Central memory CD8-positive, alpha-beta T cell (primary cell): ENCODE data around the gene MAP4.
"Not testable (repeated sequence)": the region's sequence is repeated elsewhere in the genome, so short reads cannot be mapped to it uniquely, and the experiment has no call there.

ENCODE experiments used
- ATAC-seq: fragments of 150-1000 bp; cut with Tn5 transposase; replicated peaks from 2 replicates; pipeline ENCODE4 v1.10.0; 2022; ENCODE audit warnings: mild to moderate bottlenecking, moderate FRiP score, moderate number of reproducible peaks; ENCODE audit not compliant: poor library complexity, severe bottlenecking; ENCODE audit errors: extremely low read depth
- DNase-seq, 2 donors: peaks; one replicate each; pipeline ENCODE4 v3.0.0; 2021; ENCODE audit warnings: low spot score in 2 of 2
- H3K27ac Mint-ChIP-seq: one replicate; pipeline ENCODE4 v1.8.0; 2022; ENCODE audit warnings: low read depth, mild to moderate bottlenecking, moderate library complexity, mixed read lengths
- H3K27me3 Mint-ChIP-seq: one replicate; pipeline ENCODE4 v1.8.0; 2022; ENCODE audit warnings: mixed read lengths
- H3K36me3 Mint-ChIP-seq: one replicate; pipeline ENCODE4 v1.8.0; 2022; ENCODE audit warnings: mild to moderate bottlenecking, moderate library complexity, mixed read lengths; ENCODE audit not compliant: insufficient read depth
- H3K4me1 Mint-ChIP-seq: one replicate; pipeline ENCODE4 v1.8.0; 2022; ENCODE audit warnings: mixed read lengths
- H3K4me3 Mint-ChIP-seq: one replicate; pipeline ENCODE4 v1.8.0; 2022; ENCODE audit warnings: mild to moderate bottlenecking, moderate library complexity, mixed read lengths
- H3K9me3 Mint-ChIP-seq: one replicate; pipeline ENCODE4 v1.8.0; 2022; ENCODE audit warnings: mixed read lengths

Gene MAP4

DNA sequence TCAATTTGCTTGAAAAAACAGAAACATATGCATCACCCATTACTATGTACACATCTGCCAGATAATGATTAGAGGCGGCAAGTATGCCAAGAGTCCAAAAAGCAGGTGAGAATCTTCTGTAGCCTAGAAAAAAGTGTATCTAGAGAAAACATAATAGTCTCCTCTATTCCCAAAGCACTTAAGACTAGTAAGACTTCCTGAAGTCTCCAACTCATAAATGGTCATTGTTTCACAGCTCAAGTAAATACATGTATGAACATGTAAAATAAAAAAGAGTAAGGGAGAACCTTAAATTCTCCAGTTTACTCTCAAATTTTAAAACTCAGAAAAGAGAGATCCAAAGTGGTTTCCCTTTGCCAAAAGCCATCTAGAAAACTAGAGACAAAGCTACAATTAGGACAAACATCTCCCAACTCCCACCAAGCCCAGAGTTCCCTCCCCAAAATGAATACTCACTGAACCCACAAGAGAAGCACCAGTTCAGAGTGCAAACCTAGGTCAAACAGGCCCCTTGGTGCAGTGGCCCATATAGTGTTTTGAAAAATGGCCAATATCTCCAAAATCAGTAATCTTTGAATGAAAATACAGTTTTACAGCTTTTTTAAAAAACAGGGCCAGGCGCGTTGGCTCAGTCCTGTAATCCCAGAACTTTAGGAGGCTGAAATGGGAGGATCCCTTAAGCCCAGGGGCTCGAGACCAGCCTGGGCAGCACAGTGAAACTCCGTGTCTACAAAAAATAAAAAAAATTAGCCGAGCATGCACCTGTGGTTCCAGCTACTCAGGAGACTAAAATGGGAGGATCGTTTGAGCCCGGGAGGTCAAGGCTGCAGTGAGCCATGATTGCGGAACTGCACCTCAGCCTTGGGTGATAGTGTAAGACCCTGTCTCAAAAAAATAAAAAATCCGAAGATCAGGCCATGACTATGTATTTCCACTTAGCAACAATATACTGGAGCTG is 11.0 kb upstream of the MAP4 start:
- ATAC-seq (no peak), DNase-seq (no peak)
- peaks cover 18% of the 10 kb centered on the region for H3K4me1 Mint-ChIP-seq
- H3K27ac Mint-ChIP-seq = no peak overlapping the region
- no peak overlapping the region for H3K4me3 Mint-ChIP-seq
- no peaks in the 10 kb centered on the region for H3K9me3 Mint-ChIP-seq
- H3K36me3 Mint-ChIP-seq = peaks cover 1% of the 10 kb centered on the region
- no peaks in the 10 kb centered on the region for H3K27me3 Mint-ChIP-seq

DNA sequence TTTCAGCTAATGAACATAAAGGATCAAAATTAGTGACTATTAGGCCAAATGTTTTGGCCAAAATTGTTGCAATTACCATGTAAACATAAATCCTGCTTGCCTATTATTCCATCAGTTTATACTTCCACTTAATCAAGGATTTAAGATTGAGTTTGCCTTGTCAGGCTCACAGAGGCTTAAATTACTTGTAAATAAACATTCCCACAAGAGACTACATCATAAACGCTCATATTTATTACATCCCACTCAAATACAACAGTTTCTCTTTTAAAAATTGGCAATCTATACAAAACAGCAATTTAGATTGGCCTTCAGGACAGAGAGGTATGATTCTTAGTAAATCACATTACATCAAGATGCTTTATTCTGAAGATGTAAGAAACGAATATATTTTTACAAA is 9.9 kb upstream of the MAP4 start:
- no peak for ATAC-seq
- Mint-ChIP-seq H3K27ac (no peak overlapping the region), H3K27me3 (no peaks in the 10 kb centered on the region), H3K36me3 (peaks cover 3% of the 10 kb centered on the region), H3K4me3 (no peak overlapping the region), H3K9me3 (no peaks in the 10 kb centered on the region), H3K4me1 (peaks cover 18% of the 10 kb centered on the region)
- no peak for DNase-seq

DNA sequence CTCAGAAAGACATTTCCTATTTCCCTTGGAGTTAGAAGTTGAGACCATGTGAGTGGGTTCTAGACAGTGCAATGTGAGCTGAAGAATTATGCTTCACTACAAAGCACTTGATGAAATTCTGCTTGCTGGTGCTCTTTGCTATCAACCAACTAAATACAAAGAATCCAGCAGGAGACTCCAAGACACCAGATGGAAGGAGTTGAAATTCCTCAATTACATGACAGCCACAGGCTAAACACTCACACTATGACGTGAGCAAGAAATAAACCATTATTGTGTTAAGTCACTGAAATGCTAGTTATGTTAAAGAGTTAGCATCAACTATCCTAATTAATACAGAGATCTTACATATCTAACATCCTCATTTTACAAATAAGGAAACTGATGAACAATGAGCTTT is 8.2 kb upstream of the MAP4 start:
- H3K4me3 Mint-ChIP-seq = no peak overlapping the region
- H3K27ac Mint-ChIP-seq = no peak overlapping the region
- peaks cover 3% of the 10 kb centered on the region for H3K36me3 Mint-ChIP-seq
- DNase-seq (no peak), ATAC-seq (no peak)
- H3K9me3 Mint-ChIP-seq = no peaks in the 10 kb centered on the region
- H3K4me1 Mint-ChIP-seq = peaks cover 18% of the 10 kb centered on the region
- no peaks in the 10 kb centered on the region for H3K27me3 Mint-ChIP-seq

DNA sequence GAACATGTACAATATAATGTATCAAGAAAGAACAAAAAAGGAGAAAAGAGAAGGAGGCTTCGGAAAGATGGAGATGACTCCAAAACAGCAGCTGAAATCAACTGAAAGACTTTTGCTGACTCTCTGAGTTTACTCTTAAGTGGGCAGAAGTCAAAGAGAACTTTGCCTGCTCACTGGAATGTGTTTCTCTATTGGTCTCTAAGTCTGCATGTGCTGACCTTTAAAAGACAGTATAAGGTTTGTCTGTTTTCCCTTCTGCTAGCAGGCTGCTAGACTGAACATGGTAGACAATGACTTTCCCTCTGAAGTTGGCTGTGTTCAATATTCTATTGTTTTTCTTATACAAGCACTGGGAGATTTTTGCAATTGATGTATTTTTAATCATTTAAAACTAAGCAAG is 7.2 kb upstream of the MAP4 start:
- peaks cover 18% of the 10 kb centered on the region for H3K4me1 Mint-ChIP-seq
- DNase-seq (no peak), ATAC-seq (no peak)
- peaks cover 3% of the 10 kb centered on the region for H3K36me3 Mint-ChIP-seq
- H3K4me3 Mint-ChIP-seq = no peak overlapping the region
- no peaks in the 10 kb centered on the region for H3K27me3 Mint-ChIP-seq
- H3K27ac Mint-ChIP-seq = no peak overlapping the region
- no peaks in the 10 kb centered on the region for H3K9me3 Mint-ChIP-seq

DNA sequence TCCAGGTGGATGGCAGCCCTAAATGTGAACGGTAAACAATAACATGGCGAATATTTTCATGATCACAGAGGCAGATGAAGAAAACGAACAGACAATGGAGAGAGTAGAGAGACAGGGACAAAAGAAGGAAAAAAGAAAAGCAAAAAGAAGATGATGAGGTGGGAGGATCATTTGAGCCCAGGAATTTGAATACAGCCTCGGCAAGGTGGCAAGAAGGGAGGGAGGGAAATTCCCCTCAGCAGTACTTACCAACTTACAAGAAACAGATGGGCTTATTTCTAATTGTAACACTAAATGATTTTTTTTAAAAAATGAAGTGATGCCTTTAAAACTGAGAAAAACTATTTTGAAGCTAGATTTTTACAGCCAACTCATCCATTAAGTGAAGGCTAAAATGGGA is 6.0 kb upstream of the MAP4 start:
- Mint-ChIP-seq H3K27me3 (no peaks in the 10 kb centered on the region), H3K4me3 (no peak overlapping the region), H3K4me1 (peaks cover 24% of the 10 kb centered on the region), H3K36me3 (peaks cover 5% of the 10 kb centered on the region), H3K9me3 (no peaks in the 10 kb centered on the region), H3K27ac (no peak overlapping the region)
- DNase-seq (no peak), ATAC-seq (no peak)

DNA sequence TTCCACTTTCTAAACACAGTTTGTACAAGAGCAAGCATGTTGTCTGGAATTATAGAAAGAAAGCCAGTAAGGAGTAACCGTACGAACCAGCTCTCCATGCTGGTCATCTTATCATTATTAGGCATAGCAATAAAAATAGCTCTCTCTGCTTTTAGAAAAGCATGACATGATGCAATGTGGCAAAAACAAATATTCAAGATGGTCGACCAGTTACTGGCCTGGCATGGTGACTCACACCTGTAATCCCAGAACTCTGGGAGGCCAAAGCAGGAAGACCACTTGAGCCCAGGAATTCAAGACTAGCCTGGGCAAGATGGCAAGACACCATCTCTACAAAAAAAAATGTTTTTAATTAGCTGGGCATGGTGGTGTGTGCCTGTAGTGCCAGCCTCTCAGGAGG is 2.6 kb upstream of the MAP4 start:
- H3K4me1 Mint-ChIP-seq = peaks cover 45% of the 10 kb centered on the region
- no peaks in the 10 kb centered on the region for H3K9me3 Mint-ChIP-seq
- H3K36me3 Mint-ChIP-seq = peaks cover 4% of the 10 kb centered on the region
- ATAC-seq (no peak), DNase-seq (no peak)
- no peak overlapping the region for H3K4me3 Mint-ChIP-seq
- H3K27me3 Mint-ChIP-seq = no peaks in the 10 kb centered on the region
- no peak overlapping the region for H3K27ac Mint-ChIP-seq

DNA sequence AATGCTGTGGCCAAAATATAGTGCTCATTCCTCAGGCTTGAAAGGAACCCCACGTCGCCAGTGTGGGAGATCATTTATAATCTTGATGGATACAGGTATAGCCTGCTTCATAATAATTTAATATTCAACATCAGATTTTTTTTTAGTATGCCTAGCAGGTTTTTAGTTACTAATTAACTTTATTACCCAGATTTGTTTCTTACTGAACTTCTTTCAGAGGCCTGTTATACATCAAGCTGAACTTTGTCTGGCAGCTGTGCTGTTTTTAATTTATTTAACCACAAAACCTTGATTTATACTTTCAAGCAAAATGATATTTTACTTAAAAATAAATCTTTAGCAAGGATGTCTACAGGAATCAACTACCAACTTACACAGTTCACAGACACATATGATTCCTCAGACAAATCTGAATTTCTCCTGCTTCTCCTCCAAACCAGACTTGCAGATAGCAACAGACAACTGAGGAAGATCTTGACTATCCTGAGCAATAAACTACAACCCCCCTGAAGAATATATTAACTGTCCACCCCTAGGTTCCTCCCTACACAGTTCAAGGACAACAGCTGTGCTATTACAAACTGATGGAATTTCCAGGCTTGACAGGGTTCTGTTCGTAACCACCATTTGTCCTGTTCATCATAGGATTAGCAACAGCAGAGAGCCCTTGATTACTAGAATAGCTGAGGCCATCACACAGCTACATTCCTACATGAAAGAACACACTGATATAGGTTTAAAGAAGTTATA is 610 bp downstream of the MAP4 start:
- peak overlapping the region; percentile 77 for H3K27ac Mint-ChIP-seq
- H3K4me1 Mint-ChIP-seq = peaks cover 42% of the 10 kb centered on the region
- H3K27me3 Mint-ChIP-seq = no peaks in the 10 kb centered on the region
- no peak for DNase-seq
- no peaks in the 10 kb centered on the region for H3K9me3 Mint-ChIP-seq
- no peak for ATAC-seq
- peaks cover 2% of the 10 kb centered on the region for H3K36me3 Mint-ChIP-seq
- H3K4me3 Mint-ChIP-seq = no peak overlapping the region

DNA sequence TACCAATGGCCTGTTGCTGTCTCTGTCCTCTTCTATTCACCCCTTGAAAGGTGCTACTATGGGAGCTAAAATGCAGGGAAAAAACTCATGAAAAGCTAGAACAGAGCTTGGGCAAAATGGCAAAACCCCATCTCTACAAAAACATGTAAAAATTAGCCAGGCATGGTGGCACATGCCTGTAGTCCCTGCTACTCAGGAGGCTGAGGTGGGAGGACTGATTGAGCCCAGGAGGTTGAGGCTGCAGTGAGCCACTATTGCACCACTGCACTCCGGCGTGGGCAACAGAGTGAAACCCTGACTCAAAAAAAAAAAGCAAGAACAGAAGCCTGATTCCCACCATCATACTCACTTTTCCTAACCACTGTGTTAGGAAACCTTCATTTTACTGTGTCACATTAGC is 1.9 kb downstream of the MAP4 start:
- ATAC-seq = no peak
- H3K36me3 Mint-ChIP-seq = peaks cover 2% of the 10 kb centered on the region
- peaks cover 42% of the 10 kb centered on the region for H3K4me1 Mint-ChIP-seq

DNA sequence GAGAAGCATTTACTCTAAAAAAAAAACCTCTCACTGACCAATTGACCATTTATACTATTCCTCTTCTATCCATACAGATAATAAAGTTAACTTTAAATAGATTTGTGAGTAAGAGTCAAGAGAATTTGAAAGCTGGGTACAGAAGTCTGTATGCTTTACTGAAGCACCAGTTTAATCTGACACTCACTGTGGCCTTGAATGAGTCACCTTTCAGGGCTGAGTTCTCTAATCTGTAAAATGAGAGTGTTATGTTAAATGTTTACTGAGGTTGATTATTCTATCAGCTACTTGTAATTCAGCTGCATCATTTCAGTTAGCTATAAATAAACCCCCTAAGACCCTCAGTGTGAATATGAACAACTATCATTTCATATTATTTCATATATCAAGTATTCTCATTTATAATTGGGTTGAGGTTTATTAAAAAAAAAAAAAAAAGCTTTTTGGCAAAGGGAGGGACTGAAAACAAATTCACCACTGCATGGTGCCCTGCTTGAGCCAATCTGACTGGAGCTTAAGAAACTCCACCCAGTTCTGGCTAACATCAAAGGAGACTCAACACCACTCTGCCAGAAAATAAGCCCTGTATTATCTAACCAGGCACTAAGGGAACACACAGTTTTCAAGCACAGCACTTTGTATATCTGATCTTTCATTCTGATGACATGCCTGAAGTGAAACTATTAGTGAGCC is 2.8 kb downstream of the MAP4 start:
- Mint-ChIP-seq H3K9me3 (no peaks in the 10 kb centered on the region), H3K27ac (peak overlapping the region; percentile 49), H3K4me1 (peaks cover 42% of the 10 kb centered on the region), H3K27me3 (no peaks in the 10 kb centered on the region), H3K4me3 (no peak overlapping the region), H3K36me3 (peaks cover 4% of the 10 kb centered on the region)
- DNase-seq (no peak), ATAC-seq (peak; percentile 62)

More for the DNA sequence above, 1.9 kb downstream of the MAP4 start:
- Mint-ChIP-seq H3K27me3 (no peaks in the 10 kb centered on the region), H3K27ac (peak overlapping the region; percentile 49), H3K9me3 (no peaks in the 10 kb centered on the region), H3K4me3 (no peak overlapping the region)
- no peak for DNase-seq

DNA sequence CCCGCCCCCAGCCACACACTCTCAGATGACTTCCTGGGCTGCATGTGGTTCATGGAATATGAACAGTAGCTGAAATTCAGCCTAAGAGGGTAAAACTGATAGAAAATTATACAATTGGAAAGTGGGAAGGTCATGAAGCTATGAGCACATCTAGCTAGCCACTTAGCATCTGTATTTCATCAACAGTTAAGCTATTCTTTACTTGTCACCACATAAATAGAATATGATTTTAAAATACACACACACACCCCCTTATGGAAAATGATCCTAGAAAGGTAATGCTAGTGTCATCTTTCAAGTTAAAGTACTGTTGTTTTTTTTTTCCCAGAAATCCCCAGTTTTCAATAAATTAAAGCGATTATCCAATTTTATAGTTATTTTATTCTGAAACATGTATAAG is 3.6 kb downstream of the MAP4 start:
- no peaks in the 10 kb centered on the region for H3K27me3 Mint-ChIP-seq
- H3K27ac Mint-ChIP-seq = peak overlapping the region; percentile 2
- H3K36me3 Mint-ChIP-seq = peaks cover 4% of the 10 kb centered on the region
- no peak overlapping the region for H3K4me3 Mint-ChIP-seq
- H3K4me1 Mint-ChIP-seq = peaks cover 47% of the 10 kb centered on the region
- no peak for ATAC-seq
- no peak for DNase-seq
- H3K9me3 Mint-ChIP-seq = no peaks in the 10 kb centered on the region

DNA sequence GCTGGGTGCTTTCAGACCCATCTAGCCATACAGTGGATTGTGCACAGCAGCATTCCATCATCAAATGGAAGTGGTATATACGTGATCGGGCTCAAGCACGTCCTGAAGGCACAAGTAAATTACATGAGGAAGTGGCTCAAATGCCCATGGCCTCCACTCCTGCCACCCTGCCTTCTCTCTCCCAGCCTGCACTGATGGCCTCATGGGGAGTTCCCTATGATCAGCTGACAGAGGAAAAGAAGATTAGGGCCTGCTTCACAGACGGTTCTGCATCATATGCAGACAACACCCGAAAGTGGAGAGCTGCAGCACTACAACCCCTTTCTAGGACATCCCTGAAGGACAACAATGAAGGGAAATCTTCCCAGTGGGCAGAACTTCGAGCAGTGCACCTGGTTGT is 8.2 kb downstream of the MAP4 start:
- not testable (repeated sequence) for H3K4me3 Mint-ChIP-seq, DNase-seq, H3K9me3 Mint-ChIP-seq, H3K27me3 Mint-ChIP-seq, H3K27ac Mint-ChIP-seq, H3K36me3 Mint-ChIP-seq, ATAC-seq
- H3K4me1 Mint-ChIP-seq = peaks cover 22% of the 10 kb centered on the region

DNA sequence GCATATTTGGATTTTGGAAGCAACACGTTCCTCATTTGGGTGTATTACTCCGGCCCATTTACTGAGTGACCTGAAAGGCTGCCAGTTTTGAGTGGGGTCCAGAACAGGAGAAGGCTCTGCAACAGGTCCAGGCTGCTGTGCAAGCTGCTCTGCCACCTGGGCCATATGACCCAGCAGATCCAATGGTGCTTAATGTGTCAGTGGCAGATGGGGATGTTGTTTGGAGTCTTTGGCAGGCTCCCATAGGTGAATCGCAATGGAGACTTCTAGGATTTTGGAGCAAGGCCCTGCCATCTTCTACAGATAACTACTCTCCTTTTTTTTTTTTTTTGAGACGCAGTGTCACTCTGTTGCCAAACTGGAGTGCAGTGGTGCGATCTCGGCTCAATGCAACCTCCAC is 8.9 kb downstream of the MAP4 start:
- H3K36me3 Mint-ChIP-seq, H3K4me3 Mint-ChIP-seq, ATAC-seq, H3K27me3 Mint-ChIP-seq, DNase-seq, H3K9me3 Mint-ChIP-seq, H3K27ac Mint-ChIP-seq: not testable (repeated sequence)
- H3K4me1 Mint-ChIP-seq = peaks cover 20% of the 10 kb centered on the region
